C4-2B (cell line): ENCODE measurements around the gene GOLGA6L25.
"Not testable (repeated sequence)": the region's sequence is repeated elsewhere in the genome, so short reads cannot be mapped to it uniquely, and the experiment has no call there.

Source experiments
- H3K27ac ChIP-seq: fragments of 450-650 bp; 2 replicates; pipeline ENCODE4 v1.5.1; 2017
- ZFX ChIP-seq: fragments of 450-650 bp; IDR thresholded peaks from 2 replicates; pipeline ENCODE4 v1.6.1; 2017

The GOLGA6L25 gene, protein sequence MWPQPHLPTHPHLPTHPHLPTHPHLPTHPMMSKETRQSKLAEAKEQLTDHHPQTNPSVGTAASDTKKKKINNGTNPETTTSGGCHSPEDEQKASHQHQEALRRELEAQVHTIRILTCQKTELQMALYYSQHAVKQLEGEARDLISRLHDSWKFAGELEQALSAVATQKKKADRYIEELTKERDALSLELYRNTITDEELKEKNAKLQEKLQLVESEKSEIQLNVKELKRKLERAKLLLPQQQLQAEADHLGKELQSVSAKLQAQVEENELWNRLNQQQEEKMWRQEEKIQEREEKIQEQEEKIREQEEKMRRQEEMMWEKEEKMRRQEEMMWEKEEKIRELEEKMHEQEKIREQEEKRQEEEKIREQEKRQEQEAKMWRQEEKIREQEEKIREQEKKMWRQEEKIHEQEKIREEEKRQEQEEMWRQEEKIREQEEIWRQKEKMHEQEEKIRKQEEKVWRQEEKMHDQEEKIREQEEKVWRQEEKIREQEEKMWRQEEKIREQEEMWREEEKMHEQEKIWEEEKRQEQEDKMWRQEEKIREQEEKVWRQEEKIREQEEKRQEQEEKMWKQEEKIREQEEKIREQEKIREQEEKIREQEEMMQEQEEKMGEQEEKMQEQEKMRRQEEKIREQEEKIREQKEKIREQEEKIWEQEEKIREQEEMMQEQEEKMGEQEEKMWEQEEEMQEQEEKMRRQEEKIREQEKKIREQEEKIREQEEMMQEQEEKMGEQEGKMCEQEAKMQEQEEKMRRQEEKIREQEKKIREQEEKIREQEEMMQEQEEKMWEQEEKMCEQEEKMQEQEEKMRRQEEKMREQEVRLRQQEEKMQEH

DNA sequence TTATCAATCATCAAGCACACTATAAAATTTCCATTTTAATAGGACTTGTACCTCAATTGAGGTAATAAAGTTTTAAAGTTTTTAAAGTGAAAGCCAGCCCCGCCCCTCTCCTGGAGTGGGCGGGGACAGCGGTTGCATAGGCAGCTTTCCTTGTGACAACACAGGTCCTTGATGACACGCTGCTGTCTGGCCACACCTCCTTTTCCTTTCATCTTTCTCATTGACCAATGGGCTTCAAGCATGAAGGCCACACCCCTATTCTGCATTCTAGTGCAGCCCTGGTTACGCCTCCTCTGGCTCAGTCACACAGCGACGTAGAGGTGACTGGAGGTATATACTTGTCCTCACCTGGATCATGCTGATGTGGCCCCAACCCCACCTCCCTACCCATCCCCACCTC is at the start of gene GOLGA6L25:
GOLGA6L25 (plus strand) TSS at position 301 of the 400 bp plus-strand sequence; CDS start at position 362, 61 bp downstream.
- H3K27ac ChIP-seq: not testable (repeated sequence)

DNA sequence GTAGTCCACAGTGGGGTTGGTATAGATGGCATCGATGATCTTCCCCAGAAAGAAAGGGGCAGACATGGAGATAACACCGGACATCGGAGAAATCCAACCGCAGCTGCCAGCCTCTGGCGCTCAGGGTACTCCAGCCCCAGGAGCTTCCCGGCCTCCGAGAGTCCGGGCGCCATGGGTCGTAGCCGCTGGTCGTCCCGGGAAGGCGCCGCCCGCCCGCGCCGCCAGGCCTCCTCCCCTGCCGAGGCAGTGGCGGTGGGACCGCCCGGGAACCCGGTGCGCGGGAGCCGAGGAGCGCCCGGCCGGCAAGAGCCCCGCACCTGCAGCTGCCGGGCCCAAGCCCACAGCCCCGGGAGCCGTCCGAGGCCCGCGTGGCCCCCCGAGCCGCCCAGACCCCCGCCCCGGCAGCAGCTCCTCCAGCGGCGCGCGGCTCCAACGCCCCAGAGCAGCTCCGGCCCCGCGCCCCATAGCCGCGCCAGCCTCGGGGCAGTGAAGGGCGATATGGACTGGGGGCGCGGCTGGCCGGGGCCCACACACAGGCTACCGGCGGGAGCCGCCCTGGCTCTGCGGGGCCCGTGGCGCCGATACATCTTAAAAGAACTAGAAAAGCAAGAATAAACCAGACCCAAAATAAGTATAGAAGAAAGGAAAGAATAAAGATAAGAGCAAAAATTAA is 45.0 kb upstream of the GOLGA6L25 start:
- H3K27ac ChIP-seq: not testable (repeated sequence)

DNA sequence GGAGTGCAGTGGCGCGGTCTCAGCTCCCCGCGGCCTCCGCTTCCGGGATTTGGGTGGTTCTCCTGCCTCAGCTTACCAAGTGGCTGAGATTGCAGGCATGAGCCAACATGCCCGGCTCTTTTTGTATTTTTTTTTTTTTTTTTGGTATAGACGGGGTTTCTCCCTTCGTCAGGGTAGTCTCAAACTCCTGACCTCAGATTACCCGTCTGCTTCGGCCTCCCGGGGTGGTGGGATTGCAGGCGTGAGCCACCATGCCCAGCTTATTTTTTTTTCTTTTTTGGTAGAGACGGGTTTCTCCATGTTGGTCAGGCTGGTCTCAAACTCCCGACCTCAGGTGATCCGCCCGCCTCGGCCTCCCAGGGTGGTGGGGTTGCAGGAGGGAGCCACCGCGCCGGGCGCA is 39.2 kb upstream of the GOLGA6L25 start:
- H3K27ac ChIP-seq: not testable (repeated sequence)

DNA sequence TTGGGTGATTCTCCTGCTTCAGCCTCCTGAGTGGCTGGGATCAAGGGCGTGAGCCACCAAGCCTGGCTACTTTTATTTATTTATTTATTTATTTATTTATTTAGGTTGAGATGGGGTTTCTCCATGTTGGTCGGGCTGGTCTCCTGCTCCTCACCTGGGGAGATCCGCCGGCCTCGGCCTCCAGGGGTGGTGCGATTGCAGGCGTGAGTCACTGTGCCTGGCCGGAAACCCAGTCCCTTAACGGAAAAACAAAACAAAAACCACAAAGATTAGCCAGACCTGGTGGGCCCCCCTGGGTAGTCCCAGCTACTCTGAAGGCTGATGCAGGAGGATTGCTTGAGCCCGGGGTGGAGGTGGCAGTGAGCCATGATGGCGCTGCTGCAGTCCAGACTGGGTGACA is 38.2 kb upstream of the GOLGA6L25 start:
- not testable (repeated sequence) for H3K27ac ChIP-seq

DNA sequence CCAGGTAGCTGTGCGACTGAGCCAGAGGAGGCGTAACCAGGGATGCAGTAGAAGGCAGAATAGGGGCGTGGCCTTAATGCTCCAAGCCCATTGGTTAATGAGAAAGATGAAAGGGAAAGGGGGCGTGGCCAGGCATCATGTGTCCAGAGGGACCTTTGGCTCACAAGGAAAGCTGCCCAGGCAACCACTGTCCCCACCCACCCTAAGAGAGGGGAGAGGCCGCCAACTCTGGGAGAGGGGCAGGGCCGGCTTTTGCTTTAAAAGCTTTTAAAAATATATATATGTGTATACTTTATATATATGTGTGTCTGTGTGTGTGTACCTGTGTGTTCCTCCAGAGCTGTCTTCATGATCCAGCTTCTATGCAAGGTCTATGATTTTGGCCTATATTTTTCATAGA is 20.4 kb upstream of the GOLGA6L25 start, which contains the start of gene GOLGA8G:
GOLGA8G (minus strand) TSS at position 18 of the 400 bp plus-strand sequence. CDS start 62 bp downstream, outside the sequence.
- H3K27ac ChIP-seq: not testable (repeated sequence)

DNA sequence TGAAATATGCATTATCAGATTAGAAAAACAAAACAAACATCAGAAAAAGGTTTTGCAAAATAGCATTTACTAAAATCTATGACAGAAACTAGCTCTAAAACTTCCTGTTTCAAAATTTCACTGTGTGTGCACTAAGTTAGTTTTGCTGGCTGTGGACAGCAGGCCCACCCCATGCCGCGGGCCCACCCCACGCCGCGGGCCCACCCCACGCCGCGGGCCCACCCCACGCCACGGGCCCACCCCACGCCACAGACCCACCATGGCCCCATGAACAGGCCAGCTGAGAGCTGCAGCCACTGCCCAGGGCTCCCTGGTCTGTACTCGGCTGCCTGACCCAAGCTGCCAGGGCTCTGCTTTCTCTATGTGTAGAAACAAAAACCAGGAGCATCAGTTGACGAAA is 20.0 kb downstream of the GOLGA6L25 start:
- not testable (repeated sequence) for H3K27ac ChIP-seq

DNA sequence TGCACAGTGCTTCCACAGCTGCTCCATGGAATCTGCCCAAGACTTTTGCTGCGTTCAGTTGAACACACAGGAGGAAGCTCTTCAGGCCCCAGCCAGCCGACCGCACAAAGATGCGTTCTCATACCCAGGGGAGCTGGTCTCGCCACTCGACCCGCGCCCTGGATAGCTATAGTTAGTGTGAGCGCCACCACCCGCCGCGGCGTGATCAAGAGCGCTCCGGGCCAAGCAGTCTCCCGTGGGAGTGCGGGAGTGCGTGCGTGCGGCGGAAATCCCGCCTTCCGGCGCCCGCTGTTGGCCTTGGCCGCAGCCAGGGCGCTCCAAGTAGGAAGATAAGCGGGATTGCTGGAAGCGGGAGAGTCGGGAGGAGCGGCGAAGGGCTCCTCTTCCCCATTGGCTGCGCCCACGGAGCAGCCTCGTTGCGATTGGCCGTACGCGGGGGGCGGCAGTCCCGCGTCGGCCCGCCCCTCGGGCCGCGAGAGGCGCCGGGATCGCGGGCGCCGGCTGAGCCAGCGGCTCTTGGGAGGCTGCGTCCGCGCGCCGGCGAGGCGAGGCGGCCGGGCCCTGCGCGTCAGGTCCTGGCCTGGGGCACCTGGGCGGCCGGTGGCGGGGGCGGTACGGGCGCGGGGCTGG is 35.7 kb downstream of the GOLGA6L25 start:
- H3K27ac ChIP-seq: peak overlapping the region; percentile 69

DNA sequence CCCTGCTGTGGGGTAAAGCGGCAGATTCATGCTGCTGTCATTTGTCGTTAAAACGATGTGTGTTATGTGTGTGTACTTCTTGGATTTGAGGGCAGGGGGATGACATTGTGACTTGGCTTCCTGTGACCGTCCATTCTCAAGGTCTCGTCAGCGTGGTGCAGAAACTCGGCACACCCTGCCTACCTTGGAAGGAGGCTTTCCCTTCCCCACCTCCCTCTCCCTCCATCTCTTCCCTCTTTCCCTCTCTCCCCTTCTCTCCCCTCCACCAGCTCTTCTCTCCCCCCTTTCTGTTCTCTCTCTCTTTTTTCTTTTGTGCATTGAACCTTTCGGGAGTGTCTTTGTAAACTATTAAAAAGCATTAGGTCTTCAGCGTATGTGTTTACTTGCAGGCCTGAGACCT is 36.4 kb downstream of the GOLGA6L25 start:
- peak overlapping the region; percentile 69 for H3K27ac ChIP-seq
- TF ChIP-seq ZFX: peak; percentile 39; the same call in 1 of the 2 replicates

DNA sequence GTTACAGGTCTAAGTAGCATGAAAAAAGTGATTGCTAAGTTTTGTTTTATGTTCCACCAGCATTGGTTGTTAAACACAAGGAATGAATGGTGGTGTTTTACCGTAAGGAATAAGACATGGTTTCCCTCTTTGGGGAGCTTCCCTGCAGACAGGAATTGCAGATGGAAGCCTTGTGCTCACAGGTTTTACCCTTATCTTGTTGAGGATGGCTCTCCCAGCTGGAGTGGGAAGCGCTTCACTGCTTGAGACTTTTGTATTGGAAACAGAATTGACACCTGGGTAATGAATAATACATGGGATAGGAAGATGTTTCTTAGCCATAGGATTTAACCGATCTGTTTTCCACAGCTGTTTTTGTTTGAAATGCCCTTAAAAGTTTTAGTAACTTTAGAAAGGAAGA is 39.0 kb downstream of the GOLGA6L25 start:
- not testable (repeated sequence) for H3K27ac ChIP-seq

DNA sequence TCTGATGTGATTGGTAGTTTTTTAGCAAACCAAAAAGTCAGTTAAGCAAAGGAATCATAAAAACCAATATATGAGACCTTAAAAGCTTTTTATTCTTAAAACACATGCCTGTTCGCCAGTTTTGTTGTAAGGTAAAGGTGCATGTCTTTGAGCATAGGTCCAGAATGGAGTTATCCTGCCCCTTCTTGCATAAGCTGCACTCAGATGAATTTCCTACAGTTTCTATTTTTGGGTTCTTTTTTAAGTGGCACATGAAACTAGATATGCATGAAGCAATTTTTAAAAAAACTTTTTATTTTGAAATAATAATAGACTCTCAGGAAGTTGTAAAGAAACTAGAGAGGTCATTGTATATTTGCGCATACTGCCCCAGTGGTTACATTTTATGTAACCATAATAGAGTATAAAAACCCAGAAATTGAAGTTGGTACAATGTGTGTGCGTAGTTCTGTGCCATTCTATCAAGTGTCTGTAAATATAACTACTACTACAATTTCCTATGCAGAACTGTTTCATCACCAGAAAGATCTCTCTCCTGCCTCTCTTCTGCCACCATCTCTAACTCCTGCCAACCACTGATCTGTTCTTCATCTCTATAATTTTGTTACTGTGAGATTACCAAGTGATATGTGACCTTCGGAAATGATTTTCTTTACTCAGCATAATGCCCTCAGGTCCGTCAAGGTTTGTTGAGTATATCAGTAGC is 40.2 kb downstream of the GOLGA6L25 start:
- H3K27ac ChIP-seq: not testable (repeated sequence)

DNA sequence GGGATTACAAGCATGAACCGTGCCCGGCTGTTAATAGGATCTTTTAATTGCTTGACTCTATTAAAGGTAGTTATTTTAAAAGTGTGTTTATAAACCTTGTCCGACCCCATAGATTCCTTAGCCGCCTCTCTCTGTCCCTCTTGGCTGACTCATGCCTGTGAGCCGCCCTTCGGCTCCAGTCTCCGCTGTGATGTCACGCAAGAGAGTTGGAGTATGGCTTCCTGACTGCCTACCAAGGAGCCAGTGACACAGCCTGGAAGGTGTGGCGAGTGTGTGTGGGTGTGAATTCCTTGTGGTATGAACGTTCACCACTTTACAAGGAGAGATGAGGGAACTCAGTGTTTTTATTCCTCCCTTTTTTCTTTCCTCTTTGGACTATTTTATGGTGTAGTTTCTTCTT is 44.1 kb downstream of the GOLGA6L25 start:
- H3K27ac ChIP-seq: not testable (repeated sequence)

DNA sequence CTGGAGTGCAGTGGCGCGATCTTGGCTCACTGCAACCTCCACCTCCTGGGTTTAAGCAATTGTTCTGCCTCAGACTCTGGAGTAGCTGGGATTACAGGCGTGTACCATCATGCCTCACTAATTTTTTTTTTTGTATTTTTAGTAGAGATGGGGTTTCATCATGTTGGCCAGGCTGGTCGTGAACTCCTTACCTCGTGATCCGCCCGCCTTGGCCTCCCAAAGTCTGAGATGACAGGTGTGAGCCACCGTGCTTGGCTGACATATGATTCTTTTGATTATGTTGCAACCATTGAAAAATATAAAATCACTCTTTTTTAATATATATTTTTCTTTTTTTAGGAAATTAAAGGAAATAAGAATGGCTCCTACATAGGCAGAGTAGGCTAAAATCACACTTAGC is 44.8 kb downstream of the GOLGA6L25 start:
- H3K27ac ChIP-seq: not testable (repeated sequence)

DNA sequence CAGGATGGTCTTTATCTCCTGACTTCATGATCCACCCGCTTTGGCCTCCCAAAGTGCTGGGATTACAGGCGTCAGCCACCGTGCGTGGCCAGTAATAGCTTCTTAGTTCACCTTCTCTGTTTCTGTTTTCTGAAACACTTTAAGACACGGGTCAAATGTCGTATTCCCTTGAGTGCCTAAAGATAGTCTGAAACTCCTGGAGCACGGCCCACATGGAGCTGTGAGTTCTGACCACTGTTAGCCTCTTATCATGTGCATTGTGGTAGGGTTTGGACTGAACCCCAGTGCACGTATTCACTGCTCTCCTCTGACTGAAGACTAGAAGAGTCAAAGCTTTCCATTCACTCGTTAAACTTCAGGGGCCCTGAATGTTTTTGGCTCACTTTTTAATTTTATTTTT is 48.8 kb downstream of the GOLGA6L25 start:
- H3K27ac ChIP-seq: not testable (repeated sequence)
